Measurements from ENCODE around the gene REXO5. TPM values are rescaled to one million over a fixed set of nuclear protein-coding genes. Genes with fewer than 3 reads are reported as not detected.

REXO5 gene
- total RNA-seq, 1 experiment from 2014 or later: 8.5 TPM

- H3K9me3 Mint-ChIP-seq: no peaks in the 10 kb centered on the region
- H3K27me3 Mint-ChIP-seq (ENCODE audit: low read depth): no peaks in the 10 kb centered on the region
- no peak for TF ChIP-seq PRRX2 (CRISPR knock-in tag; IDR thresholded peaks at IDR 0.05)
- no peak for TF ChIP-seq ZNF263 (CRISPR knock-in tag; IDR thresholded peaks at IDR 0.05; ENCODE audit: low read depth)
- TF ChIP-seq SOX15 (CRISPR knock-in tag; IDR thresholded peaks at IDR 0.05): no peak
- TF ChIP-seq TEAD1 (CRISPR knock-in tag; IDR thresholded peaks at IDR 0.05): no peak
- no peak for TF ChIP-seq ZNF219 (CRISPR knock-in tag; IDR thresholded peaks at IDR 0.05; ENCODE audit: borderline replicate concordance)
- no peak for TF ChIP-seq ZNF317 (CRISPR knock-in tag; IDR thresholded peaks at IDR 0.05; ENCODE audit: borderline replicate concordance, low read depth)
- no peak for TF ChIP-seq SMAD4 (CRISPR knock-in tag; IDR thresholded peaks at IDR 0.05)
- no peak for TF ChIP-seq ZNF121 (CRISPR knock-in tag; IDR thresholded peaks at IDR 0.05)
- no peak for TF ChIP-seq JAZF1 (CRISPR knock-in tag; IDR thresholded peaks at IDR 0.05)
- TF ChIP-seq GRHL2 (CRISPR knock-in tag; IDR thresholded peaks at IDR 0.05; ENCODE audit: insufficient replicate concordance, severe bottlenecking): no peak
- TF ChIP-seq HMGXB4 (CRISPR knock-in tag; IDR thresholded peaks at IDR 0.05): no peak
- TF ChIP-seq NR2C2 (CRISPR knock-in tag; IDR thresholded peaks at IDR 0.05): no peak
- no peak for TF ChIP-seq PRDM15 (CRISPR knock-in tag; IDR thresholded peaks at IDR 0.05)
- no peak for TF ChIP-seq RORB (CRISPR knock-in tag; IDR thresholded peaks at IDR 0.05)
- no peak for TF ChIP-seq ZNF671 (CRISPR knock-in tag; IDR thresholded peaks at IDR 0.05)
- TF ChIP-seq OVOL2 (CRISPR knock-in tag; IDR thresholded peaks at IDR 0.05; ENCODE audit: borderline replicate concordance): no peak
- TF ChIP-seq ATF1 (CRISPR knock-in tag; IDR thresholded peaks at IDR 0.05): no peak
- TF ChIP-seq ZMAT4 (CRISPR knock-in tag; IDR thresholded peaks at IDR 0.05): no peak
- ATAC-seq (no peak), DNase-seq (ENCODE audit: low spot score) (no peak)
- H3K27ac Mint-ChIP-seq: no peak overlapping the region
- H3K36me3 Mint-ChIP-seq: peaks cover 10% of the 10 kb centered on the region; the same call in 1 of the 2 replicates
- H3K4me3 Mint-ChIP-seq: no peak overlapping the region
- H3K4me1 Mint-ChIP-seq: peaks cover 24% of the 10 kb centered on the region
- POLR2A ChIA-PET: no interaction called here
- CTCF ChIA-PET: no interaction called here
Observed at GRCh38 chr16:20887207-20887606, 80.9 kb downstream of the REXO5 start.

GRCh38 chr16:20889625-20890275 lies 83.4 kb downstream of the REXO5 start:
- Mint-ChIP-seq H3K27ac (peak overlapping the region; percentile 94), H3K36me3 (peaks cover 4% of the 10 kb centered on the region; the same call in 1 of the 2 replicates), H3K27me3 (ENCODE audit: low read depth) (no peaks in the 10 kb centered on the region), H3K4me1 (peaks cover 18% of the 10 kb centered on the region), H3K4me3 (peak overlapping the region; percentile 35), H3K9me3 (no peaks in the 10 kb centered on the region)
- no peak for DNase-seq (ENCODE audit: low spot score)
- ChIA-PET CTCF (interaction anchor here (0.8 to 1.3 kb wide), 5 partner anchors 8 to 39 kb away, joined by 3 read pairs; partner anchors contain the start of gene DCUN1D3), POLR2A (interaction anchor here (0.6 to 1.5 kb wide), 2 partner anchors 11 to 68 kb away, joined by 5 to 9 read pairs; partner anchors contain the start of genes DCUN1D3 and LYRM1)
- ATAC-seq: peak; percentile 76
- no peak for TF ChIP-seq ZNF121 (CRISPR knock-in tag; IDR thresholded peaks at IDR 0.05)
- no peak for TF ChIP-seq JUN (CRISPR knock-in tag; IDR thresholded peaks at IDR 0.05)
- no peak for TF ChIP-seq NR3C1 (CRISPR knock-in tag; conservative IDR thresholded peaks at IDR 0.05; ENCODE audit: low read depth)
- no peak for TF ChIP-seq RORB (CRISPR knock-in tag; IDR thresholded peaks at IDR 0.05)
- no peak for TF ChIP-seq ZNF671 (CRISPR knock-in tag; IDR thresholded peaks at IDR 0.05)
- TF ChIP-seq PRDM15 (CRISPR knock-in tag; IDR thresholded peaks at IDR 0.05): no peak
- no peak for TF ChIP-seq ZBTB21 (CRISPR knock-in tag; IDR thresholded peaks at IDR 0.05; ENCODE audit: borderline replicate concordance)
- no peak for TF ChIP-seq MLX (CRISPR knock-in tag; IDR thresholded peaks at IDR 0.05)
- no peak for TF ChIP-seq ZNF423 (CRISPR knock-in tag; IDR thresholded peaks at IDR 0.05)
- no peak for TF ChIP-seq E2F1 (CRISPR knock-in tag; IDR thresholded peaks at IDR 0.05)
